OCI-LY3 (cell line): ENCODE data around the gene RHBDF2.
A peak's percentile ranks its signal among the peaks of the same experiment; 100 is the strongest.
"Not testable (repeated sequence)": the region's sequence is repeated elsewhere in the genome, so short reads cannot be mapped to it uniquely, and the experiment has no call there.

Experiments
- H2AFZ ChIP-seq: fragments of 200-600, 300-600 bp; shearing (Covaris generic); 2 replicates; pipeline ENCODE4 v1.6.0; 2014; ENCODE audit warnings: antibody characterized with exemption, low read depth, low read length
- H3K27ac ChIP-seq: fragments of 200-600, 300-600 bp; sonication (generic); 2 replicates; pipeline ENCODE4 v1.5.1; 2014; ENCODE audit warnings: mild to moderate bottlenecking, low read length, moderate library complexity, mixed read lengths
- H3K27me3 ChIP-seq: fragments of 200-600, 300-600 bp; sonication (generic); 2 replicates; pipeline ENCODE4 v1.6.1; 2014; ENCODE audit warnings: low read depth, low read length, mixed read lengths
- H3K36me3 ChIP-seq: fragments of 200-600, 300-600 bp; sonication (generic); replicated peaks from 2 replicates; pipeline ENCODE3; 2014; ENCODE audit warnings: low read depth, low read length, mixed read lengths
- H3K4me1 ChIP-seq: fragments of 300-600, 200-600 bp; sonication (generic); 2 replicates; pipeline ENCODE4 v1.6.1; 2014; ENCODE audit warnings: low read length, mixed read lengths
- H3K4me2 ChIP-seq: fragments of 200-600, 300-600 bp; sonication (generic); 2 replicates; pipeline ENCODE4 v1.6.1; 2014; ENCODE audit warnings: low read length, mixed read lengths
- H3K4me3 ChIP-seq: fragments of 300-600, 200-600 bp; sonication (generic); 2 replicates; pipeline ENCODE4 v1.5.1; 2014; ENCODE audit warnings: antibody characterized with exemption, mild to moderate bottlenecking, low read length, moderate library complexity
- H3K79me2 ChIP-seq: fragments of 300-600, 200-600 bp; shearing (Covaris generic); 2 replicates; pipeline ENCODE4 v1.6.1; 2014; ENCODE audit warnings: mild to moderate bottlenecking, low read length, mixed read lengths
- H3K9ac ChIP-seq: fragments of 300-600, 200-600 bp; shearing (Covaris generic); 2 replicates; pipeline ENCODE4 v1.6.0; 2014; ENCODE audit warnings: mild to moderate bottlenecking, low read length, moderate library complexity
- H3K9me3 ChIP-seq: fragments of 200-600, 300-600 bp; shearing (Covaris generic); 2 replicates; pipeline ENCODE4 v1.6.1; 2014; ENCODE audit warnings: low read length, mixed read lengths; ENCODE audit not compliant: insufficient read depth
- H4K20me1 ChIP-seq: fragments of 200-600, 300-600 bp; sonication (generic); 2 replicates; pipeline ENCODE4 v1.6.1; 2016; ENCODE audit warnings: low read length, mixed read lengths; ENCODE audit not compliant: insufficient read depth
- EZH2phosphoT487 ChIP-seq: fragments of 200-600 bp; shearing (Covaris generic); IDR thresholded peaks from 2 replicates; pipeline ENCODE4 v1.6.1; 2018; ENCODE audit warnings: antibody characterized with exemption, mixed run types, low read depth
- TF ChIP-seq, protein P1 (sequence below): fragments of 200-600, 300-600 bp; sonication (generic); IDR thresholded peaks from 2 replicates; pipeline ENCODE4 v1.5.1; 2014; ENCODE audit warnings: antibody characterized with exemption, low read length, low read depth

The RHBDF2 gene

DNA sequence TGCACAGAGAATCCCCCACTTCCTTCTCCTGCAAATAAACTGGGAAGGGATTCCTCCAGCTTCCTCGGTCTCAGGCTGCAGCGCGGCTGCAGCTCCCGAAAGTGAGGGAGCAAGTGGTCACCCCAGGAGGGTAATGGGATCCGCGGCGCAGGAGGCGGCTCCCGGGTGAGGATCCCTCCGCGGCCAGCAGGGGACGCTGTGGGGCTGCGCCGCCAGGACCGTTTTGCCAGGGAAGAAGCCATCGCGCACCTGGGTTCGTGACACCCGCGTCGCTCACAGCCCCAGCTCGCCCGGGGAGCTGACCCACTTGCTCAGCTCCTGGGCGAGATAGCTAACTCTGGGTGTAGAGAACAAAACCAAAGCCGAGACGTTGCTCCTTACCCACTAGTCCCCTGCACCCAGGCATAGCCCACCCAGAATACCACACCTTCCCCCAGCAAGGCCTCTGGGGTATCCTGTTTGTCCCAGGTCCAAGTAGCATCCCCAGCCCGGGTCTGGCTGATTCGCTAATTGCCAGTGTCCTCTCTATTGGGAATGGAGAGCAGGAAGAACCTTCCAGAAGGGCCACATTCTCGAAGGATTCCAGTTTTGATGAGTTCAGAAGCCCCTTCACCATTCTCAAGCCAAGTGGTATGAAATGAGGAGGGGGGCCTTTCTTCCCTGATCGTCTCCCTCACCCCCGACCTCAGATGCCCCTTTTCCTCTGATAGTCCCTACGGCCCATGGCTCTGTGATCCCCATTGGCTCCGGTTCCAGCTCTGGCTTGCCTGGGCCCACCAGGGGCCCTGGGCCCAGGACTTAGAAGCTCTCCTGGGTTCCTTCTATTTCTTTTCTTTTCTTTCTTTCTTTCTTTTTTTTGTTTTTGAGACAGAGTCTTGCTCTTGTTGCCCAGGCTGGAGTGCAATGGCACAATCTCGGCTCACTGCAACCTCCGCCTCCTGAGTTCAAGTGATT, 22.1 kb upstream of the RHBDF2 start:
- Histone ChIP-seq H3K4me3 (peak overlapping the region; percentile 57), H3K9ac (no peak overlapping the region)

DNA sequence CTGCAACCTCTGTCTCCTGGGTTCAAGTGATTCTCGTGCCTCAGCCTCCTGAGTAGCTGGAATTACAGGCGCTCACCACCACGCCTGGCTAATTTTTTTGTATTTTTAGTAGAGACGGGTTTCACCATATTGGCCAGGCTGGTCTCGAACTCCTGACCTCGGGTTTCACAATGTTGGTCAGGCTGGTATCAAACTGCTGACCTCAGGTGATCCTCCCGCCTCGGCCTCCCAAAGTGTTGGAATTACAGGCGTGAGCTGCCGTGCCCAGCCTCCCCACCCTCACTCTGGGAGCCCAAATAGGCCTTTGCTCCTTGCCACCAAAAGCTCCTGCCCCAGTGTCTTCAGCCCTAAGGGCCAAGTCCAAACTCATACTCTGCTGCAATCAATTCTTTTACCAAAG, 20.5 kb upstream of the RHBDF2 start:
- H3K4me3 ChIP-seq, H3K4me2 ChIP-seq, H3K9ac ChIP-seq, H3K27ac ChIP-seq, H4K20me1 ChIP-seq, H3K9me3 ChIP-seq, H3K36me3 ChIP-seq, H2AFZ ChIP-seq, H3K4me1 ChIP-seq, H3K79me2 ChIP-seq: not testable (repeated sequence)
- H3K27me3 ChIP-seq = peaks cover 23% of the 10 kb centered on the region

More for the DNA sequence above, 22.1 kb upstream of the RHBDF2 start:
- Histone ChIP-seq H3K27me3 (peaks cover 21% of the 10 kb centered on the region; the same call in 1 of the 2 replicates), H3K36me3 (no peaks in the 10 kb centered on the region), H3K79me2 (no peaks in the 10 kb centered on the region), H3K9me3 (no peaks in the 10 kb centered on the region), H4K20me1 (no peaks in the 10 kb centered on the region), H3K27ac (no peak overlapping the region), H2AFZ (peak overlapping the region; percentile 61; the same call in 1 of the 2 replicates), H3K4me2 (peak overlapping the region; percentile 72), H3K4me1 (peaks cover 14% of the 10 kb centered on the region)
- TF ChIP-seq EZH2phosphoT487 = no peak
- TF ChIP-seq, protein P1, sequence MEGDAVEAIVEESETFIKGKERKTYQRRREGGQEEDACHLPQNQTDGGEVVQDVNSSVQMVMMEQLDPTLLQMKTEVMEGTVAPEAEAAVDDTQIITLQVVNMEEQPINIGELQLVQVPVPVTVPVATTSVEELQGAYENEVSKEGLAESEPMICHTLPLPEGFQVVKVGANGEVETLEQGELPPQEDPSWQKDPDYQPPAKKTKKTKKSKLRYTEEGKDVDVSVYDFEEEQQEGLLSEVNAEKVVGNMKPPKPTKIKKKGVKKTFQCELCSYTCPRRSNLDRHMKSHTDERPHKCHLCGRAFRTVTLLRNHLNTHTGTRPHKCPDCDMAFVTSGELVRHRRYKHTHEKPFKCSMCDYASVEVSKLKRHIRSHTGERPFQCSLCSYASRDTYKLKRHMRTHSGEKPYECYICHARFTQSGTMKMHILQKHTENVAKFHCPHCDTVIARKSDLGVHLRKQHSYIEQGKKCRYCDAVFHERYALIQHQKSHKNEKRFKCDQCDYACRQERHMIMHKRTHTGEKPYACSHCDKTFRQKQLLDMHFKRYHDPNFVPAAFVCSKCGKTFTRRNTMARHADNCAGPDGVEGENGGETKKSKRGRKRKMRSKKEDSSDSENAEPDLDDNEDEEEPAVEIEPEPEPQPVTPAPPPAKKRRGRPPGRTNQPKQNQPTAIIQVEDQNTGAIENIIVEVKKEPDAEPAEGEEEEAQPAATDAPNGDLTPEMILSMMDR = peak; percentile 88

DNA sequence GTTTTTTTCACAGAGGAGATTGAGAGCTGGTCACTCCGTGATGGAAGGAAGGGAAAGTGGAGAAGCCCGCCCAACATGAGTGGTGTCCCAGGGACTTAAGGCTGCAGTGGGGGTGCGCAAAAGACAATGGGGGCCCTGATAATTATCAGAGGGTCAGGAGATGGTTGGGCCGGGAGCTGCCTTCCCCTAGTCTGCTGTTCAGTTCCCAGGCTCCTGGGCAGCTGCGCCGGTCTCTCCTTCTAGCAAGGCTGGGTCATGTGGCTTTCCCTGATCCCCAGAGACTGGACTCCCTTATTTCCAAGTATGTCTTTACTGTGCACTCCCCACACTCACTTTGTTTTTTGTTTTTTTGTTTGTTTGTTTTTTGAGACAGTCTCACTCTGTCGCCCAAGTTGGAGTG, 20.0 kb upstream of the RHBDF2 start:
- H3K79me2 ChIP-seq = no peaks in the 10 kb centered on the region
- H3K36me3 ChIP-seq = no peaks in the 10 kb centered on the region
- H3K9me3 ChIP-seq = no peaks in the 10 kb centered on the region
- no peak overlapping the region for H3K9ac ChIP-seq
- no peak overlapping the region for H3K27ac ChIP-seq
- peaks cover 23% of the 10 kb centered on the region for H3K27me3 ChIP-seq
- H2AFZ ChIP-seq = no peak overlapping the region
- no peak overlapping the region for H3K4me3 ChIP-seq
- H3K4me1 ChIP-seq = peaks cover 3% of the 10 kb centered on the region; the same call in 1 of the 2 replicates
- H4K20me1 ChIP-seq = no peaks in the 10 kb centered on the region
- no peak for TF ChIP-seq EZH2phosphoT487
- TF ChIP-seq, protein P1 = no peak
- H3K4me2 ChIP-seq = no peak overlapping the region

DNA sequence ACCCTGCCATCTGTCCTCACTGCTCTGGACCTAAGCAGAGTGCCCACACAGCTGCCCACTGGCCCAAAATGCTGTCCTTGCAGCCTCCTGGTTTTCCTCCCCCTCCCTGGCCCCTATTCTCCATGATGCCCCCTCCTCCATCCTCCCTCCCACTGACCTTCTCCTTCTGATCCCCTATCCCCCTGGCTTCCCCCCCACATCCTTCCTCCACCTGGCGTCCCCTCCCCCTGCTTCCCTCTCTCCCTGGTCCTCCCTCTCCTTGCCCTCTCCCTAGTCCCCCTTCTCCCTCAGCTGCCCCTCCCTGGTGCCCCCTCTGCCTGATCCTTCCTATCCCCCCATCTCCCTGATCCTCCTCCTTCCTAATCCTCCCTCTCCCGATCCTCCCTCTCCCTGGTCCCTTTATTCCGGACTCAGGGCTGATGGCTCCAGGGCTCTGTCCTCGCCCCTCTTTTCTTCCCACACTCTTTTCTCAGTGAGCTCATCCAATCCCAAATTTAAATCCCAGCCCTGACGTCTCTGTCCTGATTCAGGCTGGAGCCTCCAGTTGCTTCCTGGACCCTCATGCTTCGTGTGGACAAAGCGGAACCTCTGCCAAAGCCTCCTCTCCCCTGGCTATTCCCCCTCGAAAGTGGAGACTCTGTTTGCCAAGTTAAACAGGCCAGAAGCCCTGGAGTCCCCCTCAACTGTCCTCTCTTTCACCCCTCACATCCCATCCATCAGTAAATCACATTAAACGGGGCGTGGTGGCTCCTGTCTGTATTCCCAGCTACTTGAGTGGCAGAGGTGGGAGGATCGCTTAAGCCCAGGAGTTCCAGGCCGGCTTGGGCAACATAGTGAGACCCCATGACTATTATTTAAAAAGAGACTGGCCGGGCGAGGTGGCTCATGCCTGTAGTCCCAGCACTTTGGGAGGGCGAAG, 18.1 kb upstream of the RHBDF2 start:
- no peak overlapping the region for H3K4me2 ChIP-seq
- no peaks in the 10 kb centered on the region for H3K36me3 ChIP-seq
- TF ChIP-seq EZH2phosphoT487 = no peak
- no peak overlapping the region for H3K9ac ChIP-seq
- no peak overlapping the region for H3K4me3 ChIP-seq
- H3K9me3 ChIP-seq = no peaks in the 10 kb centered on the region
- H3K27ac ChIP-seq = no peak overlapping the region
- H3K79me2 ChIP-seq = no peaks in the 10 kb centered on the region
- H2AFZ ChIP-seq = no peak overlapping the region
- peaks cover 23% of the 10 kb centered on the region for H3K27me3 ChIP-seq
- peaks cover 11% of the 10 kb centered on the region for H3K4me1 ChIP-seq
- no peaks in the 10 kb centered on the region for H4K20me1 ChIP-seq
